Stomach (tissue), 4 donors: ENCODE results near the gene FRMD5.

ENCODE experiments used
- EP300 ChIP-seq: sonication (generic); formaldehyde crosslinking; IDR thresholded peaks from one replicate; pipeline ENCODE4 v1.6.1; 2017; ENCODE audit warnings: antibody characterized with exemption
- TF ChIP-seq, protein P1 (sequence below), 7 experiments: fragments of 450-650 bp in 4 of 7; fragments of 200-600 bp in 3 of 7; sonication (generic) in 3 of 7; IDR thresholded peaks; one replicate each; pipeline ENCODE4 v1.5.1; 2016 to 2019; ENCODE audit warnings: antibody characterized with exemption in 7 of 7, control low read depth in 2 of 7, mild to moderate bottlenecking in 1 of 7

DNA sequence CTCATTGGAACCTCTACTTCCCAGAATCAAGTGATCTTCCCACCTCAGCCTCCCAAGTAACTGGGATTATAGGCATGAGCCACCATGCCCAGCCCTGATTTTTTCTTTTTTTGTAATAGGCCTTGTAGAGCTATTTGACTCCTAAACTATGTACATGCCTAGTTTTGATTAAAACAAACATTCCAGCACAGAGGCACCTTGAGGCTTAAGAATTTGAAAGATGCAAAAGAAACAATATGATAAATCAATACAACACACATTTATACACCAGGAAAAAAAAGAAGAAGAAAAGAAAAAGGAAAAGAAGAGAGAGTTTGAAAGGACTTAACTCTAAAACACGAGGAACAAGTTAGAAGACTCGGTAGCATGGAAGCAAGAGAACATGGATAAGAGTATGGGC is 13.9 kb upstream of the FRMD5 start:
- no peak for TF ChIP-seq EP300
- TF ChIP-seq, protein P1, sequence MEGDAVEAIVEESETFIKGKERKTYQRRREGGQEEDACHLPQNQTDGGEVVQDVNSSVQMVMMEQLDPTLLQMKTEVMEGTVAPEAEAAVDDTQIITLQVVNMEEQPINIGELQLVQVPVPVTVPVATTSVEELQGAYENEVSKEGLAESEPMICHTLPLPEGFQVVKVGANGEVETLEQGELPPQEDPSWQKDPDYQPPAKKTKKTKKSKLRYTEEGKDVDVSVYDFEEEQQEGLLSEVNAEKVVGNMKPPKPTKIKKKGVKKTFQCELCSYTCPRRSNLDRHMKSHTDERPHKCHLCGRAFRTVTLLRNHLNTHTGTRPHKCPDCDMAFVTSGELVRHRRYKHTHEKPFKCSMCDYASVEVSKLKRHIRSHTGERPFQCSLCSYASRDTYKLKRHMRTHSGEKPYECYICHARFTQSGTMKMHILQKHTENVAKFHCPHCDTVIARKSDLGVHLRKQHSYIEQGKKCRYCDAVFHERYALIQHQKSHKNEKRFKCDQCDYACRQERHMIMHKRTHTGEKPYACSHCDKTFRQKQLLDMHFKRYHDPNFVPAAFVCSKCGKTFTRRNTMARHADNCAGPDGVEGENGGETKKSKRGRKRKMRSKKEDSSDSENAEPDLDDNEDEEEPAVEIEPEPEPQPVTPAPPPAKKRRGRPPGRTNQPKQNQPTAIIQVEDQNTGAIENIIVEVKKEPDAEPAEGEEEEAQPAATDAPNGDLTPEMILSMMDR (IDR thresholded peaks at IDR 0.05): no peak
